Measurements from ENCODE around the gene PTPN14.

PTPN14 gene

DNA sequence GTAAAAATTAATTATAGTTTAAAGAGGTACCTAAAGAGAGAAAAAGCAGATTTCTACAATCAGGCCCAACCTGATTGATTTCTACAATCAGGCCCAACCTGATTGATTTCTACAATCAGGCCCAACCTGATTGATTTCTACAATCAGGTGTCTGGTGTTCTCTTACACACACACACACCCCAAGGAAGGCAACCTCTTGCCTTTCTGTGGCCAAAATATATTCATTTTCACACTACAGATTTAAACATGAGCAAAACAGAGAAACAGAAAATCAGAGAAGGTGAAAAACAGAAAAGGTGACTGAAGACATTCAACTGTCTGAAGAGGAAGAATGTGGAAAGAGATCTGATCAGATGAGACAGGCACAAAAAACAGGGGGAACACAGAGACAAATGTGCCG lies 166.0 kb downstream of the PTPN14 start:
- WGBS (ENCODE audit: extremely low coverage, insufficient coverage, insufficient read length), result no CpG with 5 or more reads among the region's 1 CpG

DNA sequence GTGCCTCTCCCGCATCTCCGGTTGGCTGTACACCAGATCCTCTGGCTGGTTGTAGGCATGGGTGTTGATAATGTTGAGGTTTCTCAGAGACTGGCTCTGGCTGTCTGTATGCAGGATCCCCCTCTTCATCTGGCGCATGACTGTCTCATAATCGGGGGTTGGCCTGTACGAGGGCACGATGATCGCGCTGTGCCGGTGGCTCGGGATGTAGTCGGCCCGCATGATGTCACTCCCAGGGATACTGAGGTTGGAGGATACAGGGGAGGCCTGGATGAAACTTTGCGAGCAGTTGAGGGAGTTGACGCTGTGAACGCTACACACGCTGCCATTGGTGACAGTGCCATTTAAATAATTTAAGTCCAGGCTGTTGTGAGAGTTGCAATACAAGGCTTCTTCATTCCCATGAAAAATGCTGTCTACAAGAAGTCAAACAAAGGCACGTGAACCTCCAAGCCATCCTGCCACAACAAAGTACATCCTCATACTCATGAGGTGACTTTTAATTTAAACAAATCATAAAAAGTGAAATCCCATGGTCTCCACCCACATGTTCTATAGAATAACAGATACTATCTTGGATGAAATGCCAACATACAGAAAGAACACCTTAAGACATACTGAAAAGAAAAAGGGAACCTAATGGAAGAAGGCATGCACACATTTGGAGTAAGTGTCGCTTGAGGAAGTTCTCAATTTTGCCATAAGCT lies 166.9 kb downstream of the PTPN14 start:
- no peak overlapping the region for H3K4ac ChIP-seq (ENCODE audit: low read depth, low read length)
- H2BK120ac ChIP-seq (ENCODE audit: insufficient read depth, low read length, poor library complexity), result no peak overlapping the region
- no peak overlapping the region for H2AK5ac ChIP-seq (ENCODE audit: low read length)
- no peak overlapping the region for H3K18ac ChIP-seq (ENCODE audit: low read length)
- DNase-seq, result no peak
- H3K9ac ChIP-seq (ENCODE audit: low read length), result no peak overlapping the region
- peaks cover 7 to 15% of the 10 kb centered on the region in 2 experiments for H3K4me1 ChIP-seq (ENCODE audit: control insufficient read depth in 1 of 2, insufficient read depth in 2 of 2, low read length in 2 of 2)
- H4K91ac ChIP-seq (ENCODE audit: low read depth, low read length), result no peak overlapping the region
- no CpG with 5 or more reads among the region's 18 CpGs for WGBS (ENCODE audit: extremely low coverage, insufficient coverage, insufficient read length)
- no peak overlapping the region for H3K4me3 ChIP-seq (ENCODE audit: low read depth, low read length)
- peaks cover 5% of the 10 kb centered on the region for H3K79me1 ChIP-seq (ENCODE audit: low read length)
- H3K9me3 ChIP-seq (ENCODE audit: insufficient read depth, low read depth, low read length), result no peaks in the 10 kb centered on the region
- H3K27me3 ChIP-seq (ENCODE audit: insufficient read depth, low read length), result no peaks in the 10 kb centered on the region
- no peak overlapping the region for H4K8ac ChIP-seq (ENCODE audit: low read depth, low read length)
- H3K4me2 ChIP-seq (ENCODE audit: low read length), result no peak overlapping the region
- no peak overlapping the region for H4K12ac ChIP-seq (ENCODE audit: low read depth, low read length)
- peaks cover 31 to 38% of the 10 kb centered on the region in 2 experiments for H3K36me3 ChIP-seq (ENCODE audit: control insufficient read depth in 1 of 2, insufficient read depth in 2 of 2, low read length in 2 of 2)
- H3K14ac ChIP-seq (ENCODE audit: low read length), result no peak overlapping the region
- H2BK5ac ChIP-seq (ENCODE audit: low read depth, low read length, poor library complexity), result no peak overlapping the region
- H2BK12ac ChIP-seq (ENCODE audit: low read length), result no peak overlapping the region
- no peak overlapping the region for H3K23ac ChIP-seq (ENCODE audit: low read length)
- H2AFZ ChIP-seq (ENCODE audit: insufficient read depth, low read length, poor library complexity), result no peak overlapping the region
- no peak overlapping the region for H3K27ac ChIP-seq (ENCODE audit: low read depth, low read length)
- no peaks in the 10 kb centered on the region for H3K79me2 ChIP-seq (ENCODE audit: control insufficient read depth, insufficient read depth, low read length, poor library complexity)

More for the DNA sequence above, 166.0 kb downstream of the PTPN14 start:
- Histone ChIP-seq H3K9me3 (ENCODE audit: insufficient read depth, low read depth, low read length) (no peaks in the 10 kb centered on the region), H3K14ac (ENCODE audit: low read length) (no peak overlapping the region), H3K27me3 (ENCODE audit: insufficient read depth, low read length) (no peaks in the 10 kb centered on the region), H3K4me2 (ENCODE audit: low read length) (no peak overlapping the region), H3K18ac (ENCODE audit: low read length) (no peak overlapping the region), H3K36me3 (ENCODE audit: control insufficient read depth in 1 of 2, insufficient read depth in 2 of 2, low read length in 2 of 2) (peaks cover 31 to 36% of the 10 kb centered on the region in 2 experiments), H3K79me1 (ENCODE audit: low read length) (peaks cover 4% of the 10 kb centered on the region), H4K8ac (ENCODE audit: low read depth, low read length) (no peak overlapping the region), H3K23ac (ENCODE audit: low read length) (no peak overlapping the region), H3K79me2 (ENCODE audit: control insufficient read depth, insufficient read depth, low read length, poor library complexity) (no peaks in the 10 kb centered on the region), H3K4me1 (ENCODE audit: control insufficient read depth in 1 of 2, insufficient read depth in 2 of 2, low read length in 2 of 2) (peaks cover 4 to 11% of the 10 kb centered on the region in 2 experiments), H2BK120ac (ENCODE audit: insufficient read depth, low read length, poor library complexity) (no peak overlapping the region), H3K4ac (ENCODE audit: low read depth, low read length) (no peak overlapping the region), H3K27ac (ENCODE audit: low read depth, low read length) (no peak overlapping the region), H2AK5ac (ENCODE audit: low read length) (no peak overlapping the region), H2BK12ac (ENCODE audit: low read length) (no peak overlapping the region), H3K4me3 (ENCODE audit: low read depth, low read length) (no peak overlapping the region), H2AFZ (ENCODE audit: insufficient read depth, low read length, poor library complexity) (no peak overlapping the region), H4K91ac (ENCODE audit: low read depth, low read length) (no peak overlapping the region), H2BK5ac (ENCODE audit: low read depth, low read length, poor library complexity) (no peak overlapping the region), H4K12ac (ENCODE audit: low read depth, low read length) (no peak overlapping the region), H3K9ac (ENCODE audit: low read length) (no peak overlapping the region)
- DNase-seq, result no peak

DNA sequence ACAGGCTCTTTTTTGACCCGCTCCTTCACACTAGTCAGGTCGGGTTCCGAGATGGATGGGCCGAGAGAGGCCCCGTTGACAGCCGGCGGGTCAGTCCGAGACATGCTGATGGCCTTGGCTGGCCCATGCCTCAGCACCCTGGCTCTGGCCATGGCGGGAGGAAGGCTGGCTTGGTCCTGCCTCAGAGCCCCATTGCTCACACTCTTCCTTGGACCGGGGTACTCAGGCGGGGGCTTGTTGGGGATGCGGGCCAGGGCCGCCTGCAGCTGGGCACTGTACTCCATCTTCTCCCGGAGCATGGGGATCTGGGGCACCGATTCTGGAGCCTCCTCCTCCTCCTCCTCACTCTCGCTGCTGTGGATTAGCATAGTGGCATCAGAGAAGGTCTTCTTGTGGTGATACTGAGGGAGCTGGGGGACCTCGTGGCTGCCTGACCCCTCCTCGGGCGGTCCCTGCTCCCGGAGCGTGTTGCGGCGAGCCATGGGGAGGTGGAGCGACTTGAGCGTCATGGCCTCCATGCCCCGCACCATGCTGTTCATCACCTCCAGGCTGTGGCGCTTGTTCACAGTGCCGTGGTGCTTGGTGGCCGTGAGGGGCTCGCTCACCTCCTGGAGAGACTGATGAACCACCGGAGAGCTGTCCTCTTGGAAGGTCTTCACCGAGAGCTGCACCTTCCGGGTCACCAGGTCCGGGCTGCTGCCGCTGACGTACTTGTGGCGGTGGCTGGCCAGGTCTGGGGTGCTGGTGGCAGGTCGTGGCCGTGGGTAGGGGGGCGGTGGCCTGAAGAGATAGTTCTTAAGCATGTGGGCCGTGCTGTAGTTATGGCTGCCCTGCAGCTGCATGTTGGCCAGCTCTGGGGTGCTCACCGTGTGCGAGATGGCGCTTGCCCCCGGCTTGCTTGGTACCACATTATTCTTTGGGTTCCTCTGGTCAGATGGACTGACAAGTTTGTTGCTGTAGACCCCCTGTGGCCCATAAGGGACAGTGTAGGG lies 167.7 kb downstream of the PTPN14 start:
- Histone ChIP-seq H3K4me2 (ENCODE audit: low read length) (no peak overlapping the region), H3K4me1 (ENCODE audit: control insufficient read depth in 1 of 2, insufficient read depth in 2 of 2, low read length in 2 of 2) (peaks cover 12 to 22% of the 10 kb centered on the region in 2 experiments), H3K14ac (ENCODE audit: low read length) (no peak overlapping the region), H3K18ac (ENCODE audit: low read length) (no peak overlapping the region), H3K36me3 (ENCODE audit: control insufficient read depth in 1 of 2, insufficient read depth in 2 of 2, low read length in 2 of 2) (peaks cover 32 to 38% of the 10 kb centered on the region in 2 experiments), H4K91ac (ENCODE audit: low read depth, low read length) (no peak overlapping the region), H2BK12ac (ENCODE audit: low read length) (no peak overlapping the region), H2BK120ac (ENCODE audit: insufficient read depth, low read length, poor library complexity) (no peak overlapping the region), H4K12ac (ENCODE audit: low read depth, low read length) (no peak overlapping the region), H3K79me1 (ENCODE audit: low read length) (peaks cover 9% of the 10 kb centered on the region), H2AFZ (ENCODE audit: insufficient read depth, low read length, poor library complexity) (no peak overlapping the region), H3K9ac (ENCODE audit: low read length) (no peak overlapping the region), H2BK5ac (ENCODE audit: low read depth, low read length, poor library complexity) (no peak overlapping the region), H3K4me3 (ENCODE audit: low read depth, low read length) (no peak overlapping the region), H3K27ac (ENCODE audit: low read depth, low read length) (no peak overlapping the region), H3K9me3 (ENCODE audit: insufficient read depth, low read depth, low read length) (no peaks in the 10 kb centered on the region), H3K4ac (ENCODE audit: low read depth, low read length) (peak overlapping the region; percentile 13), H3K23ac (ENCODE audit: low read length) (no peak overlapping the region), H2AK5ac (ENCODE audit: low read length) (no peak overlapping the region), H4K8ac (ENCODE audit: low read depth, low read length) (no peak overlapping the region), H3K27me3 (ENCODE audit: insufficient read depth, low read length) (no peaks in the 10 kb centered on the region), H3K79me2 (ENCODE audit: control insufficient read depth, insufficient read depth, low read length, poor library complexity) (peaks cover under 1% of the 10 kb centered on the region)
- no CpG with 5 or more reads among the region's 45 CpGs for WGBS (ENCODE audit: extremely low coverage, insufficient coverage, insufficient read length)
- no peak for DNase-seq

DNA sequence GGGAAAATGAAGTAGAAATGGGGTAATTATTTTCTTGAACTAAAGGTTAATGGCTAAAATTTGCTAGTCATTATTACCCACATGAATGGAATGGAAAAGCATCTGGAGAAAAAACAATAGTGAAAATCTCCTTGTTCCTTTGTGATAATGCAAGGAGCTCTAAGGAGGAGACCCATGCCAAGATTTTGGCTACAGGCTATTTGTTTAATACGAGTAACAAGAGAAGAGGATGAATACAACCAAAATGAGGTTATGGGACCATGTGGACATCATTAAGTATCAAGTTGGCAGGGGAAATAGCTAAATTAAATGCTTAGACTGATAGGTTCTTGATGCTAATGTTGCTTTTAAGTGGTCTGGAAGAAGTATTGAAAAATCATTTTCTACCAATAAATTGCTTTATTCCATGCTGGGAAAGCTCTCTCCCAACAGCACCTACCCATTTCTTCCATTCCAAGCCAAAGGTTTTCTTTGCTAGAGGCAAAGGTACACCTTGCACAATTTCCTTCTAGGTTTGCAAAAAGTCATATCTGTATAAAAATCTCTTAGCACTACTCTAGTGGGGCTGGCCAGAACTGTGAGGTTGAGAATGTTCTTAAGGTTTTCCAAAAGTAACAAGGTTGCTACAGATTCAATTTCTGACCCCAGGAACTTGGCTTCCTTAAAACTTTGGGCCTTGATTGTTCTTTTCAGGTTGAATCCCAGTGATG lies 170.3 kb downstream of the PTPN14 start:
- Histone ChIP-seq H3K4ac (ENCODE audit: low read depth, low read length) (no peak overlapping the region), H3K4me1 (ENCODE audit: control insufficient read depth in 1 of 2, insufficient read depth in 2 of 2, low read length in 2 of 2) (peaks cover 21 to 27% of the 10 kb centered on the region in 2 experiments), H3K36me3 (ENCODE audit: control insufficient read depth in 1 of 2, insufficient read depth in 2 of 2, low read length in 2 of 2) (peaks cover 28 to 34% of the 10 kb centered on the region in 2 experiments), H2BK5ac (ENCODE audit: low read depth, low read length, poor library complexity) (peak overlapping the region; percentile 42), H3K27ac (ENCODE audit: low read depth, low read length) (peak overlapping the region; percentile 79), H3K79me2 (ENCODE audit: control insufficient read depth, insufficient read depth, low read length, poor library complexity) (peaks cover 3% of the 10 kb centered on the region), H3K9ac (ENCODE audit: low read length) (no peak overlapping the region), H2BK120ac (ENCODE audit: insufficient read depth, low read length, poor library complexity) (peak overlapping the region; percentile 64), H3K27me3 (ENCODE audit: insufficient read depth, low read length) (no peaks in the 10 kb centered on the region), H3K4me3 (ENCODE audit: low read depth, low read length) (no peak overlapping the region), H3K18ac (ENCODE audit: low read length) (no peak overlapping the region), H4K12ac (ENCODE audit: low read depth, low read length) (no peak overlapping the region), H3K4me2 (ENCODE audit: low read length) (no peak overlapping the region), H3K14ac (ENCODE audit: low read length) (no peak overlapping the region), H2AFZ (ENCODE audit: insufficient read depth, low read length, poor library complexity) (no peak overlapping the region), H3K23ac (ENCODE audit: low read length) (no peak overlapping the region), H3K79me1 (ENCODE audit: low read length) (peaks cover 14% of the 10 kb centered on the region), H4K91ac (ENCODE audit: low read depth, low read length) (peak overlapping the region; percentile 50), H4K8ac (ENCODE audit: low read depth, low read length) (no peak overlapping the region), H2BK12ac (ENCODE audit: low read length) (no peak overlapping the region), H3K9me3 (ENCODE audit: insufficient read depth, low read depth, low read length) (no peaks in the 10 kb centered on the region), H2AK5ac (ENCODE audit: low read length) (no peak overlapping the region)
- DNase-seq, result peak in 1 of 2 donors; percentile 55
- WGBS (ENCODE audit: extremely low coverage, insufficient coverage, insufficient read length), result no CpG with 5 or more reads among the region's 1 CpG
